H1 (cell line): ENCODE data around the gene CNOT1. TPM values are rescaled to one million over a fixed set of nuclear protein-coding genes. Genes with fewer than 3 reads are reported as not detected.

Experiments
- CBX8 ChIP-seq: fragments of 300-800, 300-1000 bp; sonication (generic); IDR thresholded peaks from 2 replicates; pipeline ENCODE4 v1.7.1; 2016; ENCODE audit warnings: low read depth, low read length, borderline replicate concordance
- EP300 ChIP-seq, 2 experiments: IDR thresholded peaks; 1 replicate in 1 of 2; 2 replicates in 1 of 2; pipeline ENCODE4 v1.6.1; 2011 to 2012; ENCODE audit warnings: low read depth in 2 of 2, low read length in 2 of 2, mild to moderate bottlenecking in 2 of 2, borderline replicate concordance in 1 of 2, inconsistent platforms in 1 of 2, moderate library complexity in 1 of 2
- KDM4A ChIP-seq: IDR thresholded peaks from one replicate; pipeline ENCODE4 v1.7.1; 2012; ENCODE audit warnings: low read depth, mild to moderate bottlenecking, moderate library complexity, low read length, inconsistent platforms; ENCODE audit not compliant: severe bottlenecking
- KDM5A ChIP-seq: fragments of 200-600 bp; IDR thresholded peaks from 2 replicates; pipeline ENCODE4 v1.7.1; 2012; ENCODE audit warnings: mild to moderate bottlenecking, low read length, inconsistent platforms, mixed read lengths
- POU5F1 ChIP-seq: IDR thresholded peaks from 2 replicates; pipeline ENCODE4 v1.6.1; 2011; ENCODE audit warnings: low read depth, mild to moderate bottlenecking, low read length, moderate library complexity
- TAF1 ChIP-seq: IDR thresholded peaks from 2 replicates; pipeline ENCODE4 v1.6.1; 2011; ENCODE audit warnings: mild to moderate bottlenecking, low read depth, low read length
- YY1 ChIP-seq: IDR thresholded peaks from 2 replicates; pipeline ENCODE4 v1.6.1; 2011; ENCODE audit warnings: low read depth, mild to moderate bottlenecking, low read length
- polyA plus RNA-seq, 7 experiments: library from polyadenylated mRNA; depleted of rRNA in 3 of 7; stranded (reverse) in 5 of 7; unstranded in 2 of 7; fragments of >200 nt in 5 of 7; fragments of 200-250 nt in 2 of 7; gene quantifications; 1 replicate in 5 of 7; 2 replicates in 1 of 7; 4 replicates in 1 of 7; pipeline versions ENCODE4 v1.2.1 to v1.2.3, GENCODE V29; 2011 to 2013; ENCODE audit warnings: missing spikeins in 2 of 7, mixed read lengths in 2 of 7
- total RNA-seq: library from RNA; stranded (reverse); fragmentation: NEBNext Ultra II Directional; extraction: Animal tissue kit (Norgen Biotek cat#: 25700); gene quantifications from 2 replicates; pipeline ENCODE4 v1.2.1, GENCODE V29; 2021
- TF ChIP-seq, protein P1 (sequence below): fragments of 300-600 bp; sonication (generic); IDR thresholded peaks from 2 replicates; pipeline ENCODE4 v1.7.1; 2012; ENCODE audit warnings: low read length, moderate library complexity, mild to moderate bottlenecking, inconsistent platforms; ENCODE audit not compliant: insufficient replicate concordance
- TF ChIP-seq, protein P2 (sequence below), 3 experiments: IDR thresholded peaks; 1 replicate in 2 of 3; 2 replicates in 1 of 3; pipeline versions ENCODE4 v1.5.1 to v1.6.1; 2011; ENCODE audit warnings: low read length in 3 of 3, mild to moderate bottlenecking in 3 of 3, inconsistent platforms in 2 of 3, low read depth in 1 of 3, moderate library complexity in 1 of 3; ENCODE audit not compliant: insufficient read depth in 1 of 3; ENCODE audit errors: control extremely low read depth in 1 of 3

The CNOT1 gene
- total and polyA plus RNA-seq, 2 of the 8 experiments (the other 6 are each of a cell fraction or from before 2014, with no cell fraction given) = 306 to 319 TPM

DNA sequence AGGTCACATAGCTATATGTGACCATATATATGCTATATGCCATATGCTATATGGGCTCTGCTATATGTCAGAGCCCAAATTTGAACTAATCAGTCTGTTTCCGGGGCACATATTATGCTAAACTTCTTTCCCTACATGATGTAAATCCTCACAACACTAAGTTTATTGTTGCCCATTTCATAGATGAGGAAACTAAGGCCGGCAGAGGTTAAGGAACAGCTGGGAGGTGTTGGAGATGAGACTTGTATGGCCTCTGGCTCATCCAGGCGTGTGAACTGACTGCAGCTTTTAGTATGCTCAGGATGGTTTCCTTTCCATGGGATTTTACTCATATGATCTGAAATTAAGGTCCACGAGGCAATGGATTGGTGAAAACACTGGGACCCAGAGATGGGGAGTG lies 17.5 kb upstream of the CNOT1 start (continued):
- TF ChIP-seq, protein P1, sequence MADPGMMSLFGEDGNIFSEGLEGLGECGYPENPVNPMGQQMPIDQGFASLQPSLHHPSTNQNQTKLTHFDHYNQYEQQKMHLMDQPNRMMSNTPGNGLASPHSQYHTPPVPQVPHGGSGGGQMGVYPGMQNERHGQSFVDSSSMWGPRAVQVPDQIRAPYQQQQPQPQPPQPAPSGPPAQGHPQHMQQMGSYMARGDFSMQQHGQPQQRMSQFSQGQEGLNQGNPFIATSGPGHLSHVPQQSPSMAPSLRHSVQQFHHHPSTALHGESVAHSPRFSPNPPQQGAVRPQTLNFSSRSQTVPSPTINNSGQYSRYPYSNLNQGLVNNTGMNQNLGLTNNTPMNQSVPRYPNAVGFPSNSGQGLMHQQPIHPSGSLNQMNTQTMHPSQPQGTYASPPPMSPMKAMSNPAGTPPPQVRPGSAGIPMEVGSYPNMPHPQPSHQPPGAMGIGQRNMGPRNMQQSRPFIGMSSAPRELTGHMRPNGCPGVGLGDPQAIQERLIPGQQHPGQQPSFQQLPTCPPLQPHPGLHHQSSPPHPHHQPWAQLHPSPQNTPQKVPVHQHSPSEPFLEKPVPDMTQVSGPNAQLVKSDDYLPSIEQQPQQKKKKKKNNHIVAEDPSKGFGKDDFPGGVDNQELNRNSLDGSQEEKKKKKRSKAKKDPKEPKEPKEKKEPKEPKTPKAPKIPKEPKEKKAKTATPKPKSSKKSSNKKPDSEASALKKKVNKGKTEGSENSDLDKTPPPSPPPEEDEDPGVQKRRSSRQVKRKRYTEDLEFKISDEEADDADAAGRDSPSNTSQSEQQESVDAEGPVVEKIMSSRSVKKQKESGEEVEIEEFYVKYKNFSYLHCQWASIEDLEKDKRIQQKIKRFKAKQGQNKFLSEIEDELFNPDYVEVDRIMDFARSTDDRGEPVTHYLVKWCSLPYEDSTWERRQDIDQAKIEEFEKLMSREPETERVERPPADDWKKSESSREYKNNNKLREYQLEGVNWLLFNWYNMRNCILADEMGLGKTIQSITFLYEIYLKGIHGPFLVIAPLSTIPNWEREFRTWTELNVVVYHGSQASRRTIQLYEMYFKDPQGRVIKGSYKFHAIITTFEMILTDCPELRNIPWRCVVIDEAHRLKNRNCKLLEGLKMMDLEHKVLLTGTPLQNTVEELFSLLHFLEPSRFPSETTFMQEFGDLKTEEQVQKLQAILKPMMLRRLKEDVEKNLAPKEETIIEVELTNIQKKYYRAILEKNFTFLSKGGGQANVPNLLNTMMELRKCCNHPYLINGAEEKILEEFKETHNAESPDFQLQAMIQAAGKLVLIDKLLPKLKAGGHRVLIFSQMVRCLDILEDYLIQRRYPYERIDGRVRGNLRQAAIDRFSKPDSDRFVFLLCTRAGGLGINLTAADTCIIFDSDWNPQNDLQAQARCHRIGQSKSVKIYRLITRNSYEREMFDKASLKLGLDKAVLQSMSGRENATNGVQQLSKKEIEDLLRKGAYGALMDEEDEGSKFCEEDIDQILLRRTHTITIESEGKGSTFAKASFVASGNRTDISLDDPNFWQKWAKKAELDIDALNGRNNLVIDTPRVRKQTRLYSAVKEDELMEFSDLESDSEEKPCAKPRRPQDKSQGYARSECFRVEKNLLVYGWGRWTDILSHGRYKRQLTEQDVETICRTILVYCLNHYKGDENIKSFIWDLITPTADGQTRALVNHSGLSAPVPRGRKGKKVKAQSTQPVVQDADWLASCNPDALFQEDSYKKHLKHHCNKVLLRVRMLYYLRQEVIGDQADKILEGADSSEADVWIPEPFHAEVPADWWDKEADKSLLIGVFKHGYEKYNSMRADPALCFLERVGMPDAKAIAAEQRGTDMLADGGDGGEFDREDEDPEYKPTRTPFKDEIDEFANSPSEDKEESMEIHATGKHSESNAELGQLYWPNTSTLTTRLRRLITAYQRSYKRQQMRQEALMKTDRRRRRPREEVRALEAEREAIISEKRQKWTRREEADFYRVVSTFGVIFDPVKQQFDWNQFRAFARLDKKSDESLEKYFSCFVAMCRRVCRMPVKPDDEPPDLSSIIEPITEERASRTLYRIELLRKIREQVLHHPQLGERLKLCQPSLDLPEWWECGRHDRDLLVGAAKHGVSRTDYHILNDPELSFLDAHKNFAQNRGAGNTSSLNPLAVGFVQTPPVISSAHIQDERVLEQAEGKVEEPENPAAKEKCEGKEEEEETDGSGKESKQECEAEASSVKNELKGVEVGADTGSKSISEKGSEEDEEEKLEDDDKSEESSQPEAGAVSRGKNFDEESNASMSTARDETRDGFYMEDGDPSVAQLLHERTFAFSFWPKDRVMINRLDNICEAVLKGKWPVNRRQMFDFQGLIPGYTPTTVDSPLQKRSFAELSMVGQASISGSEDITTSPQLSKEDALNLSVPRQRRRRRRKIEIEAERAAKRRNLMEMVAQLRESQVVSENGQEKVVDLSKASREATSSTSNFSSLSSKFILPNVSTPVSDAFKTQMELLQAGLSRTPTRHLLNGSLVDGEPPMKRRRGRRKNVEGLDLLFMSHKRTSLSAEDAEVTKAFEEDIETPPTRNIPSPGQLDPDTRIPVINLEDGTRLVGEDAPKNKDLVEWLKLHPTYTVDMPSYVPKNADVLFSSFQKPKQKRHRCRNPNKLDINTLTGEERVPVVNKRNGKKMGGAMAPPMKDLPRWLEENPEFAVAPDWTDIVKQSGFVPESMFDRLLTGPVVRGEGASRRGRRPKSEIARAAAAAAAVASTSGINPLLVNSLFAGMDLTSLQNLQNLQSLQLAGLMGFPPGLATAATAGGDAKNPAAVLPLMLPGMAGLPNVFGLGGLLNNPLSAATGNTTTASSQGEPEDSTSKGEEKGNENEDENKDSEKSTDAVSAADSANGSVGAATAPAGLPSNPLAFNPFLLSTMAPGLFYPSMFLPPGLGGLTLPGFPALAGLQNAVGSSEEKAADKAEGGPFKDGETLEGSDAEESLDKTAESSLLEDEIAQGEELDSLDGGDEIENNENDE = no peak
- TF ChIP-seq YY1 (no peak), KDM4A (no peak), TAF1 (no peak), POU5F1 (no peak), CBX8 (no peak), KDM5A (no peak), EP300 (IDR thresholded peaks at IDR 0.05; ENCODE audit: borderline replicate concordance in 1 of 2, low read depth in 2 of 2, low read length in 2 of 2) (no peak)
- TF ChIP-seq, protein P2, sequence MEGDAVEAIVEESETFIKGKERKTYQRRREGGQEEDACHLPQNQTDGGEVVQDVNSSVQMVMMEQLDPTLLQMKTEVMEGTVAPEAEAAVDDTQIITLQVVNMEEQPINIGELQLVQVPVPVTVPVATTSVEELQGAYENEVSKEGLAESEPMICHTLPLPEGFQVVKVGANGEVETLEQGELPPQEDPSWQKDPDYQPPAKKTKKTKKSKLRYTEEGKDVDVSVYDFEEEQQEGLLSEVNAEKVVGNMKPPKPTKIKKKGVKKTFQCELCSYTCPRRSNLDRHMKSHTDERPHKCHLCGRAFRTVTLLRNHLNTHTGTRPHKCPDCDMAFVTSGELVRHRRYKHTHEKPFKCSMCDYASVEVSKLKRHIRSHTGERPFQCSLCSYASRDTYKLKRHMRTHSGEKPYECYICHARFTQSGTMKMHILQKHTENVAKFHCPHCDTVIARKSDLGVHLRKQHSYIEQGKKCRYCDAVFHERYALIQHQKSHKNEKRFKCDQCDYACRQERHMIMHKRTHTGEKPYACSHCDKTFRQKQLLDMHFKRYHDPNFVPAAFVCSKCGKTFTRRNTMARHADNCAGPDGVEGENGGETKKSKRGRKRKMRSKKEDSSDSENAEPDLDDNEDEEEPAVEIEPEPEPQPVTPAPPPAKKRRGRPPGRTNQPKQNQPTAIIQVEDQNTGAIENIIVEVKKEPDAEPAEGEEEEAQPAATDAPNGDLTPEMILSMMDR (IDR thresholded peaks at IDR 0.05; ENCODE audit: control extremely low read depth in 1 of 3, insufficient read depth in 1 of 3, low read depth in 1 of 3, low read length in 3 of 3) = no peak
